Measurements from ENCODE around the gene CSF1R. TPM values are rescaled to one million over a fixed set of nuclear protein-coding genes. Genes with fewer than 3 reads are reported as not detected.

Gene CSF1R
- total and polyA plus RNA-seq, 2 of the 4 experiments (the other 2 are of a cell fraction), result 0.14 to 0.36 TPM

GRCh38 chr5:150126921-150127265 is 40.5 kb upstream of the CSF1R start (continued):
- no peak for TF ChIP-seq ELK1 (IDR thresholded peaks at IDR 0.05; ENCODE audit: borderline replicate concordance, low read depth, low read length)

- Histone ChIP-seq H3K4ac (ENCODE audit: low read depth, low read length) (no peak overlapping the region), H3K14ac (replicated peaks; ENCODE audit: low read depth, low read length) (no peak overlapping the region), H2BK120ac (ENCODE audit: low read depth, low read length) (no peak overlapping the region), H3K4me2 (ENCODE audit: low read depth, low read length) (no peak overlapping the region), H3K4me3 (ENCODE audit: insufficient read depth, low read depth, low read length) (no peak overlapping the region), H3K79me1 (ENCODE audit: low read depth in 1 of 2, low read length in 2 of 2) (peaks cover 40 to 72% of the 10 kb centered on the region in 2 experiments), H2BK20ac (ENCODE audit: low read depth, low read length) (no peak overlapping the region), H3K18ac (ENCODE audit: low read depth, low read length) (no peak overlapping the region), H2AFZ (replicated peaks; ENCODE audit: low read length, poor library complexity) (no peak overlapping the region), H2BK5ac (ENCODE audit: low read depth, low read length, poor library complexity, severe bottlenecking) (no peak overlapping the region), H4K8ac (ENCODE audit: low read depth in 2 of 2, low read length in 2 of 2) (no peak overlapping the region), H4K5ac (ENCODE audit: low read depth, low read length) (no peak overlapping the region), H3K9me1 (ENCODE audit: insufficient read depth, low read length) (peaks cover 4% of the 10 kb centered on the region), H3K56ac (ENCODE audit: extremely low read depth, insufficient read depth, low read length) (no peak overlapping the region), H3K27me3 (ENCODE audit: control insufficient read depth, insufficient read depth, low read length) (no peaks in the 10 kb centered on the region), H4K91ac (ENCODE audit: insufficient read depth, low read depth, low read length) (no peak overlapping the region), H3K4me1 (ENCODE audit: control insufficient read depth, insufficient read depth, low read length) (peaks cover 15% of the 10 kb centered on the region), H2AK5ac (ENCODE audit: low read depth, low read length) (no peak overlapping the region), H2BK15ac (ENCODE audit: low read depth, low read length) (no peak overlapping the region), H4K20me1 (ENCODE audit: insufficient read depth, low read length) (no peaks in the 10 kb centered on the region), H3K9ac (ENCODE audit: low read depth, low read length) (no peak overlapping the region), H3K23ac (ENCODE audit: low read depth, low read length) (no peak overlapping the region), H3K36me3 (ENCODE audit: control insufficient read depth, insufficient read depth, low read length) (peaks cover 90% of the 10 kb centered on the region), H3K9me3 (ENCODE audit: control insufficient read depth, insufficient read depth, low read length) (no peaks in the 10 kb centered on the region), H3K27ac (ENCODE audit: insufficient read depth, low read length) (no peak overlapping the region), H2AK9ac (replicated peaks; ENCODE audit: low read depth, low read length, poor library complexity) (no peak overlapping the region)
- WGBS, 2 experiments (ENCODE audit: extremely low coverage in 2 of 2, insufficient read length in 1 of 2), result 79% methylated on average over 7 of the region's 10 CpGs; no CpG with 5 or more reads in 1 of the 2 experiments
- dilution Hi-C loops (cut with HindIII; ENCODE audit: low sequenced_read_pairs, unreplicated experiment), result no loop called here
- intact Hi-C loops (cut with micrococcal nuclease), result no loop called here
- ATAC-seq (ENCODE audit: low read depth) (no peak), DNase-seq (no peak)
- in situ Hi-C loops (cut with MboI; ENCODE audit: low sequenced_read_pairs), result loop anchor here (5.0 kb wide), 1 partner anchor 86 kb away; no protein-coding TSS in a partner anchor
- TF ChIP-seq RCOR1 (IDR thresholded peaks at IDR 0.05; ENCODE audit: insufficient replicate concordance, low read length), result no peak
- no peak for TF ChIP-seq RAD21 (IDR thresholded peaks at IDR 0.05; ENCODE audit: low read length)
- ChIA-PET CTCF (no interaction called here), POLR2A (ENCODE audit: unreplicated experiment) (no interaction called here)
- no TSS peak for BruUV-seq (replicated peaks)
Observed at GRCh38 chr5:150126199-150126920, 40.0 kb upstream of the CSF1R start.
